ENCODE data around the gene ARRDC2. TPM values are rescaled to one million over a fixed set of nuclear protein-coding genes. Genes with fewer than 3 reads are reported as not detected.

Gene ARRDC2
- total and polyA plus RNA-seq, 4 donors: 19.4 to 62.2 (median 48.8) TPM

- H3K9ac ChIP-seq (ENCODE audit: insufficient read depth in 1 of 2, low read length in 2 of 2): peak overlapping the region in 1 of 2 donors; percentile 53
- WGBS, 2 donors: 3 to 5% methylated on average over 34 of the region's 34 CpGs
- ATAC-seq (ENCODE audit: insufficient read depth, low FRiP score): peak; percentile 87
Observed at GRCh38 chr19:18058208-18059009, 50.4 kb downstream of the ARRDC2 start.

GRCh38 chr19:18059297-18059696 lies 51.3 kb downstream of the ARRDC2 start:
- H3K9ac ChIP-seq (ENCODE audit: insufficient read depth in 1 of 2, low read length in 2 of 2): no peak overlapping the region
- no peaks in the 10 kb centered on the region for H3K27me3 ChIP-seq (ENCODE audit: control insufficient read depth in 3 of 3, insufficient read depth in 3 of 3, low read length in 2 of 3)
- H3K4me3 ChIP-seq: no peak overlapping the region
- no peak for ATAC-seq (ENCODE audit: insufficient read depth, low FRiP score)
- H3K4me1 ChIP-seq (ENCODE audit: control insufficient read depth in 5 of 5, insufficient read depth in 5 of 5, low read length in 5 of 5): peaks cover 0 to 5% (median 0%) of the 10 kb centered on the region in 5 donors
- TF ChIP-seq CTCF (IDR thresholded peaks at IDR 0.05; ENCODE audit: control extremely low read depth, extremely low read depth): no peak
- no peak overlapping the region for H3K27ac ChIP-seq (ENCODE audit: low read depth in 1 of 2, low read length in 1 of 2)
- WGBS, 2 donors: 69 to 79% methylated on average over 8 of the region's 8 CpGs
- no peaks in the 10 kb centered on the region for H3K36me3 ChIP-seq (ENCODE audit: control insufficient read depth in 4 of 4, insufficient read depth in 4 of 4, low read length in 4 of 4)
- H3K9me3 ChIP-seq (ENCODE audit: control insufficient read depth in 4 of 4, insufficient read depth in 3 of 4, low read length in 3 of 4): peaks cover 0 to 3% (median 0%) of the 10 kb centered on the region in 4 donors
- DNase-seq: no peak

More at GRCh38 chr19:18058208-18059009, 50.4 kb downstream of the ARRDC2 start:
- Histone ChIP-seq H3K9me3 (ENCODE audit: control insufficient read depth in 4 of 4, insufficient read depth in 3 of 4, low read length in 3 of 4) (no peaks in the 10 kb centered on the region), H3K27me3 (ENCODE audit: control insufficient read depth in 3 of 3, insufficient read depth in 3 of 3, low read length in 2 of 3) (peaks cover 0 to 2% (median 0%) of the 10 kb centered on the region in 3 donors), H3K27ac (ENCODE audit: low read depth in 1 of 2, low read length in 1 of 2) (peak overlapping the region; percentile 79 to 87), H3K4me1 (ENCODE audit: control insufficient read depth in 5 of 5, insufficient read depth in 5 of 5, low read length in 5 of 5) (peaks cover 0 to 5% (median 0%) of the 10 kb centered on the region in 5 donors), H3K36me3 (ENCODE audit: control insufficient read depth in 4 of 4, insufficient read depth in 4 of 4, low read length in 4 of 4) (no peaks in the 10 kb centered on the region), H3K4me3 (no peak overlapping the region)
- DNase-seq: peak; percentile 90 to 91 (median 91)
- TF ChIP-seq CTCF (IDR thresholded peaks at IDR 0.05; ENCODE audit: control extremely low read depth, extremely low read depth): peak; percentile 96

GRCh38 chr19:18059902-18060301 lies 51.9 kb downstream of the ARRDC2 start:
- 75 to 79% methylated on average over 5 of the region's 5 CpGs for WGBS, 2 donors
- Histone ChIP-seq H3K27me3 (ENCODE audit: control insufficient read depth in 3 of 3, insufficient read depth in 3 of 3, low read length in 2 of 3) (no peaks in the 10 kb centered on the region), H3K4me1 (ENCODE audit: control insufficient read depth in 5 of 5, insufficient read depth in 5 of 5, low read length in 5 of 5) (peaks cover 0 to 5% (median 0%) of the 10 kb centered on the region in 5 donors), H3K27ac (ENCODE audit: low read depth in 1 of 2, low read length in 1 of 2) (no peak overlapping the region), H3K4me3 (no peak overlapping the region), H3K36me3 (ENCODE audit: control insufficient read depth in 4 of 4, insufficient read depth in 4 of 4, low read length in 4 of 4) (no peaks in the 10 kb centered on the region), H3K9ac (ENCODE audit: insufficient read depth in 1 of 2, low read length in 2 of 2) (no peak overlapping the region), H3K9me3 (ENCODE audit: control insufficient read depth in 4 of 4, insufficient read depth in 3 of 4, low read length in 3 of 4) (peaks cover 0 to 3% (median 0%) of the 10 kb centered on the region in 4 donors)
- ATAC-seq (ENCODE audit: insufficient read depth, low FRiP score) (no peak), DNase-seq (no peak)
- TF ChIP-seq CTCF (IDR thresholded peaks at IDR 0.05; ENCODE audit: control extremely low read depth, extremely low read depth): no peak
